GM04503 (cell line): Measurements from ENCODE around the gene AP2A2.

ENCODE experiments used
- DNase-seq: peaks from one replicate; pipeline ENCODE4 v3.0.0-alpha.2; 2012; ENCODE audit warnings: low read depth

The AP2A2 gene

GRCh38 chr11:925496-926301 lies at the start of gene AP2A2:
Gene AP2A2, plus strand, starts transcription at chr11:925870. Its CDS starts 152 bp downstream, at chr11:926022.
- DNase-seq: no peak

- no peak for DNase-seq
These were observed 49.1 kb upstream of the AP2A2 start for GRCh38 chr11:876545-876944.

DNA sequence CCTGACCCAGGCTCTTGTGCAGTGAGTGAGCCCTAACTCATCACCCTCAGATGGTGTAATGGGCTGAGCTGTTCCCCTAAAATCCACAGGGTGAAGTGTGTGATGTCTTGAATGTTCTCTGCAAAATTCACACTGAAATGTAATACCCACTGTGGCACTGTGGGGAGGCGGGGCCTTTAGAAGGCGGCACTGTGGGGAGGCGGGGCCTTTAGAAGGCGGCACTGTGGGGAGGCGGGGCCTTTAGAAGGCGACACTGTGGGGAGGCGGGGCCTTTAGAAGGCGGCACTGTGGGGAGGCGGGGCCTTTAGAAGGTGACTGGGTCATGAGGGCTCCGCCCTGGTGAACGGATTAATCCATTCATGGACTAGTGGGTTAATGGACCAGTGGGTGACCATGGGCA lies 48.1 kb upstream of the AP2A2 start:
- DNase-seq: no peak

DNA sequence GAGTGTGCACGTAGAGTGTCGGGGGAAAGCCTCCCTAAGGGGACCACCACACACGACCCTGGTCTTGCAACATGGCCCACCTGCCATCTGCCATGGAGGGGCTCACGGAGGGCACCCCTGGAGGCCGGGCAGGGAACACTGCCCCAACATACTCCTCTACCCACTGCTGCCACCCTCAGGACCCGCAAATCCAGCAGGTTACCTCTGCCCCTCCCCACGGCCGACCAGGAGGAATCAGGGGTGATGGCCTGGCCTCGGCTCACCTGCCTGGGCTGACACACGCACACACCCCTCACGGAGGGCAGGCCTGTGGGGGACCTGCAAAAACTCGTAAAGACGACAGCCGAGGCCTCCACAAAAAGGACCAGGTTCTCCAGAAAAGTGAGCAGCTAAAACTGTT lies 45.2 kb upstream of the AP2A2 start:
- DNase-seq: no peak

GRCh38 chr11:882596-882995 lies 43.1 kb upstream of the AP2A2 start:
- DNase-seq: no peak

GRCh38 chr11:883527-883926 lies 42.1 kb upstream of the AP2A2 start:
- no peak for DNase-seq

DNA sequence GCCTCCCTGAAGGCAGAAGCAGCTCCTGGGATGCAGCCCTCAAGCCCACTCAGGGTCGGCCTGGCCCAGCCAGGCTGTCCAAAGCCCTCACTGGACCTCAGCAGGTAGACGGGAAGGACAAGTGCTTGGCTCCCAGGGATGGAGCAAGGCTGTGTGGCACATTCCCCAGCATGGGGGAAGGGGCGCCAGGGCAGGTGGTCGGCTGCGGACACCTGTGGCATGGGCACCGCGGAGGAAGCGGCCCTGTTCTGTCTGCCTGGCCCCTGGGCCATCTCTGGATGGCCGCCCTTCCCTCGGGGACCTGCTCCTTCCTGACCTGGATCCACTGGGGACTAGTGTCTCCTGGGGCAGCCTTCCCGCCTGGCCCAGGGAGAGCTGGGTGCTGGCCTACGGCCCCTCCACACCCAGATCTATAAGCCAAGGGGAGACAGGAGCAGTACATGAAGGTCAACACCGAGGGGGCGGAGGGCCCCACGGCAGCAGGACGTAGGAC lies 41.0 kb upstream of the AP2A2 start:
- DNase-seq: no peak

DNA sequence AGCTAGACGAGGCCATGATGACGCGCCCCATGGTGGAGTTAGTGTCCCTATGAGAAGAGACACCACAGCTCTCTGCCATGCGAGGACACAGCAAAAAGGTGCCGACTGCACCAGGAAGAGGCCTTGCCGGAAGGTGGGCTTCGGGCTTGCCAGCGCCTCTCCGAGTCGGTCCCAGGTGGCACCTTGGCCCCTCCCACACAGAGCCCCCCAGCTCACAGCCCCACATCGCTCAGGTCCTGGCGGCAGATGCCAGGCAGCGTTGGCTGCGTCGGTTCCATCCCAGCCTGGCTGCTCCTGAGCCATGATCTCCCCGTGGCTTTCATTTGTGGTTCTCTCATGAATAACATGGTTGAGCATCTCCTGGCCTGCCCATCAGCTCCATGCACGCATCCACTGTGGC lies 39.1 kb upstream of the AP2A2 start:
- DNase-seq: no peak

- no peak for DNase-seq
These were observed 38.1 kb upstream of the AP2A2 start for GRCh38 chr11:887589-887988.

GRCh38 chr11:888310-889212 lies 37.1 kb upstream of the AP2A2 start:
- DNase-seq: no peak

- DNase-seq: no peak
These were observed 36.4 kb upstream of the AP2A2 start for GRCh38 chr11:889257-889656.

DNA sequence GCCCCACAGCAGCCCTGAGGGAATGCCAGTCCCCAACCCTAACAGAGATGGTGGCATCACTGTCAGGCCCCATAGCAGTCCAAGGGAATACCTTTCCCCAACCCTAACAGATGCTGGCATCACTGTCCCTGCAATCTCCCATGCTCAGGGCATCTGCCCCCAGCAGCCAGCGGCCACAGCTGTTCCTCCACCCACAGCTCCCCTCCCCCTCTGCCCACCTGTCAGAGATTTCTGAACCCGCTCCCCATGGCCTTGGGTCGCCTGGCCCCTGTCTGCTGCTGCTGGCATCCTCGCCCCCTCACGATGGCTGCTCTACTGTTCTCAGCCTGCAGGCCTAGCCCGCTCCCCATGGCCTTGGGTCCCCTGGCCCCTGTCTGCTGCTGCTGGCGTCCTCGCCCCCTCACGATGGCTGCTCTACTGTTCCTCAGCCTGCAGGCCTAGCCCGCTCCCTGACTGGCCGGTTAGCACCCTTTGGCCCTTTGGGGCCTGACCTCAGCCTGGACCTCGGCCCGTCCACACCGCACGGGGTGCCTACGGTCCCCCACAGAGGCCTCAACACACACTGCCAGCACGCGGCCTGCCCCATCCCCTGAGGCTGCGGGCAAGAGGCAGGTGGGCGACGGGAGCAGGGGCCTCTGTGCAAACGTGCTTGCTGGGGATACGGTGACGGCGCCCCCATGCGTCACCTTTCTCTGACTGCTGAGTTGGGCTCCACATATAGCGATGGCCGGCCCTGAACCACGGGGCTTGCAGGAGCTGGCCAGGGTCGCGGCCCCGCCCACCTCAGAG lies 35.8 kb upstream of the AP2A2 start:
- no peak for DNase-seq

DNA sequence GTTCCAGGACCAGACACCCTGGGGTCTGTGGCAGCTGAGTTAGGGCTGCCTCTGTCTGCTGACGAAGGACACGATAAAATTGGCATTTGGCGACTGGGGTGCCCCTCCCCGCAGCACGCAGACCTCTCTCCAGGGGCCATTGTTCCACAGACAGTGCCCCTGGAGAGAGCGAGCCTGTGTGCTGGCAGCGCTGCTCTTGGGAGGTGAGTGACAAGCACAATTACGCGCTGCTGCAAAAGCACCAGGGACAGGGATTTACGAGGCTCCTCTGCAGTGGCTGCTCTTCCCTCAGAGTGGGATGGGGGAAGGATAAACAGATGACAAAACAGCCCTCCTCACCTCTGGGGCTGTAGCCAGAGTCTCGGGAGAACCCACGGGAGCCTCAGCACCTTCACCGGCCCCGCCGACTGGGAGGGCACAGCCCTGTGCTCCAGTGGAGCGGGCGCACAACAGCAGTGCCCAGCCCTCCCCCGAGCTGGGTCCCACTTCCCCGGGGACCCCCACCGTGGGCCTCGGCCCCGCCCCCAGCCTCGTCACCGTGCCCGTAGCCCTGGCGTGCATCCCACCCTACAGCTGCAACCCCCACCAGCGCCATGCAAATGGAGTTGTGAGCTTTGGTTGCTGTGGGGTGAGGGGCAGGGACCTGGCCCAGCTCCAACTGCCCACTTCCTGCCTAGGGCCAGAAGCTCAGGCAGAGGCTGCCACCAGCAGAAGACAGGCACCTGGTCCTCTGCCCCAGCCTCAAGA lies 34.7 kb upstream of the AP2A2 start:
- DNase-seq: no peak

GRCh38 chr11:893008-893654 lies 32.5 kb upstream of the AP2A2 start:
- no peak for DNase-seq

- no peak for DNase-seq
These were observed 31.0 kb upstream of the AP2A2 start for GRCh38 chr11:894575-895201.

DNA sequence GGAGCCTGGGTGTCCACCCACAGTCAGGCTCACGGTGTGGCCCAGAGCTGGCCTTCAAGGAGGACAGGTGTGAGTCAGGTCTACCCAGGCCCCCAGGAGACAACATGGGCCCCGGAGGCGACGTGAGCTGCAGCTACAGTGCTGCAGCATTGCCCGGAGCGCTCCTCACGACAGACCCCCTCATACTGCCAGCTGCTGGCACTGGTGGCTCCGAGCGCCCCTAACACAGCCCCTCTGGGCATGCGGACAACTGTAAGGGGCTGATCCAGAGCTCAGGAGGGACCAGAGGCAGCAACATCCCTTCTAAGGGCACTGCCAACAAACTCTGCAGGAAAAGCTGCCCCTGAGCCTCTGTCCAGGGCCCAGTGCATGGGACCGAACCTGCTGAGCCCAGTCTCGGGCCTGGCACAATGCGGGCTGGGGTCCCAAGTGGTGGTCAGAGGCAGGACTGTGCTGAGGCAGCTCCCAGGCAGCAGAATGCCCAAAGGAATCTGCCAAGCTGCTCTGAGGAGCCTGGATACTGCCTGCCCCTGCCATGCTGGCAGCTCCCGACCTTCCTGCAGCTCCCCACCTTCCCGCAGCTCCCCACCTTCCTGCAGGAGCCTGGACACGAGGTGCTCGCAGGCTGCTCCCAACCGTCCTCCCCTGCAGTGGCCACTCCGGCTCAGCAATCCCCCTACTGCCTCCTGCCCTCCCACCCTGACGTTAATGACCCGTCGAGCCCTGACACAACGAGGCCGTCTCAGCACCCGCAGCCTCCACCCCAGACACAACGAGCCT lies 30.1 kb upstream of the AP2A2 start:
- no peak for DNase-seq

GRCh38 chr11:897253-898142 lies 28.2 kb upstream of the AP2A2 start:
- DNase-seq: no peak

DNA sequence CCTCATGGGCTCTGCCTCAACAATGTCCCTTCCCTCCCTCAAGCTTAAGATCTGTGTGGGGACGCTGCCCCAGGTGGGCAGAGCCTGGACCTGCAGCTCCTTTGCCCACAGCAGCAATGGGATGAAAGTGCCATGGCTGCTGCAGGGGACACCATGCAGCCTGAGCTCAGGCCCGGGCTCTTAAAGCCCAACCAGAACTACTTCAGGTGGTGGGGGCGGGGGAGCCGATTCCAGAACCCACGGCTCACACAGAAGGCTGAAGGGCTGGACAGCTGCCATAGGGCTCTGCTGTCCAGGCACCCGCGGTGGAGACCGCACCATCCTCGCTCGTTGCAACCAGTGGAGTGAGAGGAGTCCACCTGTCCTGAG lies 27.5 kb upstream of the AP2A2 start:
- no peak for DNase-seq
